NK-92 (cell line): ENCODE measurements around the gene CAMK1G.

Experiments
- DNase-seq: peaks from one replicate; lab custom pipeline; 2025; ENCODE audit not compliant: unreplicated experiment; lab: John Stamatoyannopoulos, UW

Gene CAMK1G

DNA sequence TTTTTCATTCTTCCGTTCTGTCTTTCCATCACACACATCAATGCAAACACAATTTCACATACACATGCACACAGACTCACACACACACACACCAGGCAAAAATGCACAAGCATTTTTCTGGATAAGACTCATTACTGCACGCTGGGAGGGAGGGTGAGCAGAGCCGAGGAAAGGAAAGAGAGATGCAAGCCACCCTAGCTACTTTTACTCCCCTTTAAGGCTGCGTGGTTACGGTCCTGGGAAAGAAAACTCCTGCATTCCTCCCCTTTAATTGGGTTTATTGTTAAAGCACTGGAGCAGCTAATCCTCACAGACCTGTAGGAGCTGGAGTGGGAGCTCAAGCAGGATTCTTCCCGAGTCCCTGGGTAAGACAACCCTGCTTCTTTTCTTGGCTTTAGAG is at the start of gene CAMK1G:
CAMK1G (plus strand) TSS at position 307 of the 400 bp plus-strand sequence. CDS start 11,270 bp downstream, outside the sequence.
- DNase-seq: no peak

DNA sequence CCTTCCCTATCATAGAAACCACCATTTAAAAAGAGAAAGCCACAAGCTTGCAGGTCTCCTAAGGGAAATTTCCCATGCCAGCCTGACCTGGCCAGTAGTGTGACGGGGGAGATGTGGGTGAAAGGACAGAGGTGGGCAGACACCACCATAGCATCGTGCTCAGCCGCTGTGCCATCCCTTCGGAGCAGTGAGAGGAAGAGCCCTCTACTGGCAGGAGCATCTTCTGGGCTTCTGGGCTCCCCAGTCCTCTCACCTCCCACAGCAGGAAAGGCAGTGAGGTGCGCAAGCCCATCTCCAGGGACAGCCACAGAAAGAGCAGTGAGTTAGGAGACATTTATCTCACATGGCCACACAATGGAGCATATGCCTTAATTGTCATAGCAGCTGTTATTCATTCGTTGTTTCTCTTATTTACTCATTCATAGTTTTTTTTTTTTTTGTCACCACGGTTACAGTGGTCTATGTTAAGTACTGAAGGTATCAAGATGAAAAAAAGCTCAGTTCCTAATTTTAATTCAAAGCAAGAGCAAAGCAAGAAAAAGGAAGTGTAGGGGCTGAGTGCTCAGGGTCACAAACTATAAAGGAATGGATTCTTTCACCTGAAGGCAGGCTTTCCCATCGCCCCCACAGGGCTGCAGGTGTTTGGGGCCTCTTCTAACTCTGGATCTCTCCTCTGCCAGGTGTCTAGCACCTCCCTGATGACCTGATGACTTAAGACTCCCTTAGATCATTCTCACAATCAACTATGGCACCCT is 48.8 kb upstream of the CAMK1G start:
- no peak for DNase-seq

- DNase-seq: no peak
These were observed 46.7 kb upstream of the CAMK1G start for GRCh38 chr1:209536843-209537242.

- DNase-seq: no peak
These were observed 46.0 kb upstream of the CAMK1G start for GRCh38 chr1:209537336-209538114.

GRCh38 chr1:209539576-209539975 is 43.9 kb upstream of the CAMK1G start:
- DNase-seq: no peak

- no peak for DNase-seq
These were observed 40.9 kb upstream of the CAMK1G start for GRCh38 chr1:209542585-209542984.

- DNase-seq: no peak
These were observed 39.4 kb upstream of the CAMK1G start for GRCh38 chr1:209544098-209544497.

GRCh38 chr1:209545423-209545822 is 38.1 kb upstream of the CAMK1G start:
- no peak for DNase-seq

GRCh38 chr1:209546390-209547085 is 37.0 kb upstream of the CAMK1G start:
- no peak for DNase-seq

- DNase-seq: no peak
These were observed 35.9 kb upstream of the CAMK1G start for GRCh38 chr1:209547626-209548025.

DNA sequence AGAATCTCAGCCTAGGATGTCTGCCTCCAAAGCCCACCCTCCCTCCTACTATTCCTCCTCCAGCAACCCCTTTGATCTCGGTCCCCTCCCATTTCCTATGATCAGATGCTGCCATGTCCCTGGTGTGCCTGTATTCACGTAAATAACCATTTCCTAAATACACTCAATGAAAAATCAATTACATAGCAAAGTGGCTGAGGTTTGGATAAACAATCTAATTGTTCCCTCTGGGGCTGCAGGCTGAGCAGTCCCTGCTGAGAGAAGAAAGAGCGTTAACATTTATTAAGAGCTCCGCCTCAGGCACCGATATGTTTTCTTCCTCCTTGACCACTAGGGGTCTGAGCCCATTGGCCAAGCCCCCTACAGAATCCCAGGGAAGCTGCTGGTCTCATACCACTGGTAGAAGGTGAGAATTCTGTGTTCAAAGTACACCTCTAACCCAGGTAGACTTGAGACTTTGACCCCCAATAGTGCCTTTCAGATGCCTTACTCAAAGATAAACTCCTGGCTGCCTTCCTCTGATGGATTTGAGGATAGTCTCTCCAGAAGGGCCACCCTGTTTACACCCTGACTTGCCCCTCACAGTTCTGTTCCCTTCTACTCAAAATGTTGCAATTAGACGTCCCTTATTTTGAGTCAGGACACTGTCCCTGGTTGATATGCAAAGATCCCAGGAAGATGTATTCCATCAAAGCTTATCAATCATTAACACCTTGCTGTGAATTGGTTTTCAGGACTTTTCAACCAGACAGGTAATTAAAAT is 33.9 kb upstream of the CAMK1G start:
- DNase-seq: no peak

DNA sequence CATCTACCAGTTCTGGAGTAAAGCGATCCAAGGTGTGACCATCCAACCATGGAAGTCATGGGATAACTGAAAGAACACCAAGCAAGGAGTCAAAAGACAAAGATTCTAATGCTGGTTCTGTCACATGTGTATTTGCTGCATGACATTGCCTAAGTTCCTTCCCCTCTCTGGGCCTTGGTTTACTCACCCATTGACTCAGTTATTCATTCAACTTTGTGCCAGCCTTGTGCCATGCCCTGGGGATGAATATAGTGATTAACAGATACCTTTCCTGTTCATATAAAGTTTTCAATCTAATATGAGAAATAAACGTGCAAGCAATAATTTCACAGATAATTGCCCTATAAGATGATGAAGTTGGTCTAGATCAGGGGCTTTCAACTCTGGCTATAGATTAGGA is 33.0 kb upstream of the CAMK1G start:
- DNase-seq: no peak

GRCh38 chr1:209552406-209553264 is 30.9 kb upstream of the CAMK1G start:
- DNase-seq: no peak

DNA sequence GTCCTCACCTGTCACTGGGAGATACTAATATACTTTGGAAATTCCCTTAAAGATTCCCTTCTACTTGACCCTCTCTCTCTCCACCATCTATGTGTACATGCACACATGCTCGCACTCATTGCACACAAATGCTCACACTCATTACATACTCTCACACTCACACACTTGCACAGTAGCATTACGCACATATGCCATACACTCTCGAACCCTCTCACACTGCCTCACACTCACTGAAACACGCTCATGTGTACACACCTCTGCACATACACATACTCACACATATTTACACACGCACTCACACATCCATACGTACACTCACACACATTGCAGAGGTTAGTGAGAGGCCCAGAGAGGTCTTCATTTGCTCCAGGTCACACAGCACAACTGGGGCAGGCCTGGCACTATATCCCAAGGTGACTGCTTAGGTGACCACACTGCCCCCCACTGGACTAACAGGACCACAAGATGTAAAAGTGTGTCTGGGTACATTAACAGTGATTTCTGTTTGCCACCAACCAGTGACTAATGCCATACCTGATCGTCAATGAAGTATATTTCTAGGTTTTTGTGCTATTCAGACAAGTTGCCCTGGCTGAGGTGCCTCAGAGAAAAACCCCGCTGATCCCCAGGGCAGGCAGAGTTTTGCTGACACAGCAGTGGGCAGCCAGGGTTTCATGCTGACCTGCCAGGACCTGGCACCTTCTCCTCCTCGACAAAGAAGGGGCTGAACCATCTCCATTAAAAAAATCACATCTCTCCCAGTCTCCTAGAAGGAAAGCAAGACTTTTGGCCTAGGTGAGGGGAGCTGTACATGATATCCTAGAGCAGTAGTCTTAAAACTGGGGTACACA is 28.5 kb upstream of the CAMK1G start:
- no peak for DNase-seq

DNA sequence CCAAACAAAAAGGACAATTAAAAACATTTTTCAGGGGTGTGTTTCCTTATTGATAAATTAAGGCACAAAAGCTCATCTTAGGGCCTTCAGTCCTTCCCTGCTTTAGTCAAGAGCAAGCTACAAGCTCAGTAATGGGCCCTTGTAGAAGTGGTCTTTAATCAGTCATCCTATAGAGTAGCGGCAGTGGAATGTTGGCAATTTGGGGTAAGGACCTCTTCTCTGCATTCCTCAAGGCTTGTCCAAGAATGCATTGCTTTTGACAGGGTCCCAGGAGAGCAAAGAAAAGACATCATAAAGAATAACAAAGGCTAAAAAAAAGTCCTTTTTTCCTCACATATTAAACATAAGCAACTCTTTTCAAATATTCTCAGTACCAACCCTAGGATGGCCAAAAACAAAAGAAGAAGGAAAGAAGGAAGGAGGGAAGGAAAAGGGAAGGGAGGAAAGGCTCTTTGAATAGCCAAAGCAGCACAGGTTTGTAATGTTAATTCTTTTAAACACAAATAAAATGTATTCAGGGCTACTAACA is 27.3 kb upstream of the CAMK1G start:
- DNase-seq: no peak

GRCh38 chr1:209557221-209557620 is 26.3 kb upstream of the CAMK1G start:
- no peak for DNase-seq

DNA sequence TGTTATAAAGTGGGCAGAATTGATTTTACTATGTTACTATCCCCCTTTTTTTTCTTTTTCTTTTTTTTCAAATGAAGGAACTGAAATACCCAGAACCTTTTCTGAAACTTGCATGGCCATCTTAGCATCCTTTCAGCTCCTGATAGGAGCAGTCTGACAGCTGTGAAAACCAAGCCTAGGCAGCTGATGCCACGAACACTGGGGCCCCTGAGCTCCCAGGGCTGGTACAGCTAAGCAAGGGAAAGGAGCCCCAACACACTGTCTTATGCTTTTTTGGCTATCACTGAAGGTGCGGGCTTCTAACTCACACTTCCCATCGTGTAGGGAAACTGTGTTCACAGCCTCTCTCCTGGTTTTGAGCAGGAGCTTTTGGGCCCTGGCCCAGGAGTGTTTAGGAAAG is 23.0 kb upstream of the CAMK1G start:
- DNase-seq: no peak

DNA sequence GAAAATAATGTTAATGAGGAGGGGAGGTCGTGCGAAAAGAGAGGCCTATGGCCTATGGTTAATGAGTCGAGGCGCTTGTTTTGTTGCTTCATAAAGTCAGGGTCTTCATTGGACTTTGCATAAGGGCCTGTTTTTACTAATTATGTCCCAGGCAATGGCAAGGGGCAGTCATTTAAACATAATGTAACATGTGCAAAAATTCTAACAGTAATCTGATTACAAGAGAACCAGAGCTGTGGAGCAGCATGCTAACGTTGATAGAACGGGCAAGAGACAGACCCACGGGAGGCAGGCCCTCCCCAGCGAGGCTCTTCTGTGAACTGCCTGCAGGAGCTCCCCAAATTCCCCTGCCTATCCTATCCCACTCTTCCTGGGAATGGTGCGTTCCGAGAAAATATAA is 22.6 kb upstream of the CAMK1G start:
- no peak for DNase-seq

GRCh38 chr1:209561532-209561931 is 22.0 kb upstream of the CAMK1G start:
- no peak for DNase-seq
